Measurements from ENCODE around the gene GABRG3. TPM values are rescaled to one million over a fixed set of nuclear protein-coding genes. Genes with fewer than 3 reads are reported as not detected.
A peak's percentile ranks its signal among the peaks of the same experiment; 100 is the strongest.

The GABRG3 gene
- total RNA-seq, 1 experiment from 2014 or later, result 0.15 TPM

DNA sequence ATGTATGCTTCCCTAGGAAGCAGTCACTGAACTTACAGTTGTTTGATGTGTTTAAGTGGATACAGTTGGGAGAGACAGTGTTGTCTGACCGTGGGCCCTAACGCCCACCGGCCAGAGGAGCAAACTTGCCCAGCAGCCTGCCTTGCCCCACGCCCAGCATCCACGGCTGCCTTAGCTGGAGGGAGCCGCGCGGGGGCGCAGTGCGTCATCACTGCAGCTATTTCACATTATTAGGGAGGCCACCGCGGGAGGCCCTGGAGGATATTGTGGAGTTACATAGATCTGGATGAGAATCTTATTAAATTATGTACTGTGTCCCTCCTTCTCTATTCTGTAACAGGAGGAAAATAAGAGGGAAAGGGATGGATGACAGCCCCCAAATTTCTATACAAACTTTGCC lies 267.2 kb downstream of the GABRG3 start:
- no peak overlapping the region for H2BK15ac ChIP-seq (ENCODE audit: low read depth, low read length)
- Mint-ChIP-seq H3K9me3 (no peaks in the 10 kb centered on the region), H3K4me1 (peaks cover 5 to 6% of the 10 kb centered on the region in 2 experiments; a peak in 3 of 4 replicates), H3K27ac (no peak overlapping the region), H3K27me3 (ENCODE audit: low read depth) (peaks cover under 1% of the 10 kb centered on the region; the same call in 1 of the 2 replicates), H3K36me3 (ENCODE audit: insufficient read depth in 1 of 3, low read depth in 3 of 3) (no peaks in the 10 kb centered on the region), H3K4me3 (no peak overlapping the region)
- peak; percentile 71 for DNase-seq
- H3K14ac ChIP-seq (ENCODE audit: insufficient read depth, low read length), result no peak overlapping the region
- H3K79me1 ChIP-seq (ENCODE audit: insufficient read depth, low read depth, low read length, poor library complexity, severe bottlenecking), result no peaks in the 10 kb centered on the region
- no peak overlapping the region for H4K5ac ChIP-seq (ENCODE audit: insufficient read length, low read depth, low read length)
- H3K4me2 ChIP-seq (ENCODE audit: insufficient read depth, insufficient read length, low read length), result no peak overlapping the region
- H3K9me3 ChIP-seq (ENCODE audit: control insufficient read depth, low read depth, low read length), result no peaks in the 10 kb centered on the region
- no peak overlapping the region for H2BK5ac ChIP-seq (ENCODE audit: insufficient read length, low read length)
- no peak overlapping the region for H4K8ac ChIP-seq (replicated peaks; ENCODE audit: insufficient read length, low read depth, low read length)
- no peaks in the 10 kb centered on the region for H3K4me1 ChIP-seq (ENCODE audit: insufficient read depth, low read length)
- no peaks in the 10 kb centered on the region for H3K27me3 ChIP-seq (ENCODE audit: insufficient read depth, low read length)
- H3K9ac ChIP-seq (ENCODE audit: extremely low read depth, insufficient read length, low read length), result no peak overlapping the region
- no peaks in the 10 kb centered on the region for H4K20me1 ChIP-seq (ENCODE audit: control insufficient read depth, insufficient read depth, insufficient read length)
- H3K56ac ChIP-seq (ENCODE audit: insufficient read length, low read depth, low read length), result no peak overlapping the region
- no peak overlapping the region for H3T11ph ChIP-seq (ENCODE audit: low read length)
- no peaks in the 10 kb centered on the region for H3K79me2 ChIP-seq (ENCODE audit: insufficient read depth, low read length)
- no peak overlapping the region for H2BK12ac ChIP-seq (ENCODE audit: insufficient read length, low read depth, low read length)
- H2AK5ac ChIP-seq (ENCODE audit: insufficient read length, low read length), result no peak overlapping the region
- H3K4ac ChIP-seq (ENCODE audit: low read depth, low read length), result no peak overlapping the region
- no CpG with 5 or more reads among the region's 12 CpGs for WGBS (ENCODE audit: extremely low coverage, insufficient read length, low lambda C conversion rate)
- no peak overlapping the region for H3K18ac ChIP-seq (ENCODE audit: insufficient read length, low read depth, low read length)
- TF ChIP-seq, protein P1, sequence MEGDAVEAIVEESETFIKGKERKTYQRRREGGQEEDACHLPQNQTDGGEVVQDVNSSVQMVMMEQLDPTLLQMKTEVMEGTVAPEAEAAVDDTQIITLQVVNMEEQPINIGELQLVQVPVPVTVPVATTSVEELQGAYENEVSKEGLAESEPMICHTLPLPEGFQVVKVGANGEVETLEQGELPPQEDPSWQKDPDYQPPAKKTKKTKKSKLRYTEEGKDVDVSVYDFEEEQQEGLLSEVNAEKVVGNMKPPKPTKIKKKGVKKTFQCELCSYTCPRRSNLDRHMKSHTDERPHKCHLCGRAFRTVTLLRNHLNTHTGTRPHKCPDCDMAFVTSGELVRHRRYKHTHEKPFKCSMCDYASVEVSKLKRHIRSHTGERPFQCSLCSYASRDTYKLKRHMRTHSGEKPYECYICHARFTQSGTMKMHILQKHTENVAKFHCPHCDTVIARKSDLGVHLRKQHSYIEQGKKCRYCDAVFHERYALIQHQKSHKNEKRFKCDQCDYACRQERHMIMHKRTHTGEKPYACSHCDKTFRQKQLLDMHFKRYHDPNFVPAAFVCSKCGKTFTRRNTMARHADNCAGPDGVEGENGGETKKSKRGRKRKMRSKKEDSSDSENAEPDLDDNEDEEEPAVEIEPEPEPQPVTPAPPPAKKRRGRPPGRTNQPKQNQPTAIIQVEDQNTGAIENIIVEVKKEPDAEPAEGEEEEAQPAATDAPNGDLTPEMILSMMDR (conservative IDR thresholded peaks at IDR 0.05), result peak; percentile 71
- H2AFZ ChIP-seq (ENCODE audit: low read length), result no peak overlapping the region
- H2BK20ac ChIP-seq (ENCODE audit: low read depth, low read length, poor library complexity, severe bottlenecking), result no peak overlapping the region
- H4K91ac ChIP-seq (ENCODE audit: insufficient read length, low read depth, low read length), result no peak overlapping the region
- no peaks in the 10 kb centered on the region for H3K23me2 ChIP-seq (ENCODE audit: insufficient read length, low read depth, low read length, poor library complexity, severe bottlenecking)
- no peak overlapping the region for H3K27ac ChIP-seq (ENCODE audit: insufficient read length, low read depth, low read length)
- no peak overlapping the region for H3K23ac ChIP-seq (ENCODE audit: insufficient read length, low read depth, low read length)
- H2BK120ac ChIP-seq (ENCODE audit: low read depth, low read length, poor library complexity, severe bottlenecking), result no peak overlapping the region
